Stomach (tissue), 9 donors: ENCODE measurements around the gene ASTN1. TPM values are rescaled to one million over a fixed set of nuclear protein-coding genes. Genes with fewer than 3 reads are reported as not detected.
A peak's percentile ranks its signal among the peaks of the same experiment; 100 is the strongest.

Source experiments
- DNase-seq, 2 donors: peaks; one replicate each; pipeline versions ENCODE4 v3.0.0 to v3.0.0-alpha.2; 2013 to 2019
- H3K27ac ChIP-seq, 5 donors: fragments of 200-600 bp in 4 of 5; sonication (generic) in 4 of 5; one replicate each; pipeline ENCODE4 v1.5.1; 2013 to 2019; ENCODE audit warnings: mild to moderate bottlenecking in 1 of 5, moderate library complexity in 1 of 5
- H3K27me3 ChIP-seq, 3 donors: fragments of 200-600 bp; sonication (generic); one replicate each; pipeline ENCODE4 v1.5.1; 2017 to 2019; ENCODE audit warnings: mixed run types in 1 of 3
- H3K36me3 ChIP-seq, 4 donors: fragments of 200-600 bp; sonication (generic); 1 replicate in 3 of 4; 2 replicates in 1 of 4; pipeline ENCODE4 v1.5.1; 2016 to 2019
- H3K4me1 ChIP-seq, 4 donors: fragments of 200-600 bp; sonication (generic); one replicate each; pipeline ENCODE4 v1.5.1; 2016 to 2019
- H3K4me3 ChIP-seq, 4 donors: fragments of 200-600 bp; sonication (generic) in 3 of 4; one replicate each; pipeline ENCODE4 v1.5.1; 2016 to 2019; ENCODE audit warnings: mild to moderate bottlenecking in 1 of 4
- H3K9me3 ChIP-seq, 4 donors: fragments of 200-600 bp; sonication (generic); one replicate each; pipeline ENCODE4 v1.5.1; 2016 to 2019
- EP300 ChIP-seq: sonication (generic); formaldehyde crosslinking; IDR thresholded peaks from one replicate; pipeline ENCODE4 v1.6.1; 2017; ENCODE audit warnings: antibody characterized with exemption
- POLR2A ChIP-seq, 4 donors: fragments of 450-650 bp; IDR thresholded peaks; one replicate each; pipeline ENCODE4 v1.6.1; 2016; ENCODE audit warnings: antibody characterized with exemption in 4 of 4, control low read depth in 2 of 4, mild to moderate bottlenecking in 1 of 4, moderate library complexity in 1 of 4
- POLR2AphosphoS5 ChIP-seq, 3 donors: sonication (generic); formaldehyde crosslinking; IDR thresholded peaks; one replicate each; pipeline ENCODE4 v1.6.1; 2016; ENCODE audit warnings: antibody characterized with exemption in 3 of 3
- WGBS, 5 donors: extraction: QIAGEN DNeasy Blood & Tissue Kit in 3 of 5; methylation state at CpG; one replicate each; pipeline versions ENCODE4 v1.1.5 to v1.1.7; 2013 to 2018; 5-methylcytosine and 5-hydroxymethylcytosine counted together
- intact Hi-C: fragments of 100-400 bp; cut with DNase I; formaldehyde crosslinking; loops from one replicate; pipeline ENCODE4 v1.15.1; 2023; ENCODE audit warnings: low total_unique reads
- polyA plus RNA-seq, 3 donors: library from polyadenylated mRNA; stranded (reverse); fragments of 200-250 nt; gene quantifications; one replicate each; pipeline ENCODE4 v1.2.3, GENCODE V29; 2013
- total RNA-seq, 5 donors: library from RNA; depleted of rRNA; stranded (reverse); fragments of >200 nt; gene quantifications; one replicate each; pipeline versions ENCODE4 v1.1.0 to v1.2.3, GENCODE V29; 2014 to 2016
- TF ChIP-seq, protein P1 (sequence below), 7 experiments: fragments of 450-650 bp in 4 of 7; fragments of 200-600 bp in 3 of 7; sonication (generic) in 3 of 7; IDR thresholded peaks; one replicate each; pipeline ENCODE4 v1.5.1; 2016 to 2019; ENCODE audit warnings: antibody characterized with exemption in 7 of 7, control low read depth in 2 of 7, mild to moderate bottlenecking in 1 of 7
- donor health status: healthy with polysubstance abuse.
- donor health status: Bipolar disorder and iron deficiency.
- donor health status: healthy.

ASTN1 gene
- total and polyA plus RNA-seq, 8 donors = 0.13 to 2.4 (median 0.51) TPM; not detected in 4

DNA sequence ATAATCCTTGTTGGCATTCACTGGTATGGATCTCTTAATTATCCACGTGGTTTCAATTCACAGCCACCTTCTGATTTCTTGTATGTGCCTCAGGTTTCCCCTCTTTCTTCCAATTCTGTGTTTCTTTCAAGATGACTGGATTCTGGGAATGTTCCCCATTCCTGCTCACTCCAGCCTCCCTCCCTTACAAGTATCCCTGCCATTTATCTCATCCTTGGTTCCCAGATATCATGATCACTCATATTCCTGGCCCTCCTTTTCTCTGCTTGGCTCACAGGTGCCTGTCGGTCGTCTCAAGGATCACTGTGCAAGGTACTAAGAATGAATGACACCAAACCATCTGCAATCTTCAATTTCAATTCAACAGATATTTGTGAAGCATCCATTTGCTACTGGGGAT is 279.2 kb downstream of the ASTN1 start:
- Histone ChIP-seq H3K4me3 (no peak overlapping the region), H3K4me1 (no peaks in the 10 kb centered on the region), H3K9me3 (no peaks in the 10 kb centered on the region), H3K36me3 (no peaks in the 10 kb centered on the region), H3K27me3 (no peaks in the 10 kb centered on the region), H3K27ac (no peak overlapping the region)
- intact Hi-C loops = no loop called here
- TF ChIP-seq POLR2A (IDR thresholded peaks at IDR 0.05) (no peak), EP300 (no peak)
- no peak for DNase-seq
- 69 to 80% (median 73%) methylated on average over 3 of the region's 3 CpGs for WGBS, 5 donors

GRCh38 chr1:176884911-176885310 is 279.6 kb downstream of the ASTN1 start:
- Histone ChIP-seq H3K9me3 (no peaks in the 10 kb centered on the region), H3K36me3 (no peaks in the 10 kb centered on the region), H3K4me1 (no peaks in the 10 kb centered on the region), H3K27me3 (no peaks in the 10 kb centered on the region), H3K27ac (no peak overlapping the region), H3K4me3 (no peak overlapping the region)
- peak in 1 of 2 donors; percentile 19 for DNase-seq
- WGBS, 5 donors = 41 to 76% (median 53%) methylated on average over 1 of the region's 1 CpG
- TF ChIP-seq EP300 (no peak), POLR2A (IDR thresholded peaks at IDR 0.05) (no peak), POLR2AphosphoS5 (IDR thresholded peaks at IDR 0.05) (no peak)
- TF ChIP-seq, protein P1, sequence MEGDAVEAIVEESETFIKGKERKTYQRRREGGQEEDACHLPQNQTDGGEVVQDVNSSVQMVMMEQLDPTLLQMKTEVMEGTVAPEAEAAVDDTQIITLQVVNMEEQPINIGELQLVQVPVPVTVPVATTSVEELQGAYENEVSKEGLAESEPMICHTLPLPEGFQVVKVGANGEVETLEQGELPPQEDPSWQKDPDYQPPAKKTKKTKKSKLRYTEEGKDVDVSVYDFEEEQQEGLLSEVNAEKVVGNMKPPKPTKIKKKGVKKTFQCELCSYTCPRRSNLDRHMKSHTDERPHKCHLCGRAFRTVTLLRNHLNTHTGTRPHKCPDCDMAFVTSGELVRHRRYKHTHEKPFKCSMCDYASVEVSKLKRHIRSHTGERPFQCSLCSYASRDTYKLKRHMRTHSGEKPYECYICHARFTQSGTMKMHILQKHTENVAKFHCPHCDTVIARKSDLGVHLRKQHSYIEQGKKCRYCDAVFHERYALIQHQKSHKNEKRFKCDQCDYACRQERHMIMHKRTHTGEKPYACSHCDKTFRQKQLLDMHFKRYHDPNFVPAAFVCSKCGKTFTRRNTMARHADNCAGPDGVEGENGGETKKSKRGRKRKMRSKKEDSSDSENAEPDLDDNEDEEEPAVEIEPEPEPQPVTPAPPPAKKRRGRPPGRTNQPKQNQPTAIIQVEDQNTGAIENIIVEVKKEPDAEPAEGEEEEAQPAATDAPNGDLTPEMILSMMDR (IDR thresholded peaks at IDR 0.05) = no peak
- intact Hi-C loops = no loop called here

DNA sequence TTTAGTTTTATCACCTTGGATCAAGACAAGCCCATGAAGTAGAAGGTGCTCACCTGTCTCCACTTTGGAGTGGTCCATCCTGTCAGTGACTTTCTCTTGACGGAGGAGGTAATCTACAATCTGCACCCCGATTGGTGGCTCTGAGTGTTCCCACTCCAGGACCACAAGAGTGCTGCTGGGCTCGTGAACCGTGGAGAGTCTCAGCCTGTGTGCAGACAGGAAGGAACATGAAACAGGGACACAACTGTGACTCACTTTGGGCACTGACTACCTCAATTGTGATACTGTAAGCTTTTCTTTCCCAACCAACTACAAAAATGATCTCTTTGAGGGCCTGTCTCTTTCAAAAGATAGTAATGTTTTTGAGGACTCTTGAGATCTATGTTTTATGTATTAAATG is 280.2 kb downstream of the ASTN1 start:
- Histone ChIP-seq H3K27me3 (no peaks in the 10 kb centered on the region), H3K4me1 (no peaks in the 10 kb centered on the region), H3K27ac (no peak overlapping the region), H3K36me3 (no peaks in the 10 kb centered on the region), H3K4me3 (no peak overlapping the region), H3K9me3 (no peaks in the 10 kb centered on the region)
- TF ChIP-seq, protein P1 (IDR thresholded peaks at IDR 0.05) = no peak
- TF ChIP-seq EP300 (no peak), POLR2AphosphoS5 (IDR thresholded peaks at IDR 0.05) (no peak), POLR2A (IDR thresholded peaks at IDR 0.05) (no peak)
- intact Hi-C loops = no loop called here
- no peak for DNase-seq
- WGBS, 5 donors = 71 to 88% (median 81%) methylated on average over 4 of the region's 4 CpGs

DNA sequence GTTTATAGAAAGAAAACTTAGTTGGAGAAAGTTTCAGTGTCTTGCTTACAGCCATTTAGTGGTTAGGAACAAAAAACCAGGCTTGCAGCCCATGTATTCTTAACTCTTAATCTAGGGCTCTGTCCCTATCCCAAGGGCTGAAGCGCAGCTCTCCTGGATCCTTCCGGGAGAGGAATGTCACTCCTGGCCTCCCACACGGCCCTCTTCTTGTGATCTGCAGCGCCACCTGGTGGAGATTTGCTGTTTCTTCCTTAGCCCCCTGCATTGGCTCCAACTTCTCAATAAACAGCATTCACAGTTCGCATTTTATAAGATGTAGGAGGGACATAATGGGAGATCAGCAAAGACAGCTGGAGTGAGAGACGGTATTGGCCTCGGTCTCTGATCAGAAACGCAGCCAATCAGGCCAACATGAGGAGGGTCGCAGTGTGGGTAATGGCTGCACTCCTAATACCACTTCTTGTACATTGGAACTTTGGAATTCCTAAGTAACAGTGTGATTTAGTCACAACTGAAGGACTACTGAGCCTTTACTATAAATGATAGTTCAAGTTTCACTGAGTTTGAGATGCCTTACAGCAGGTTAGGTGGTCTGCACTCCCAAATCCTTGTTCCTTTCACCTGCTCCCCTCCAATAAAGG is 283.4 kb downstream of the ASTN1 start:
- 10 to 13% (median 12%) methylated on average over 9 of the region's 9 CpGs for WGBS, 5 donors
- H3K4me1 ChIP-seq = no peaks in the 10 kb centered on the region
- H3K27ac ChIP-seq = no peak overlapping the region
- no peak overlapping the region for H3K4me3 ChIP-seq
- H3K9me3 ChIP-seq = no peaks in the 10 kb centered on the region
- TF ChIP-seq POLR2A (IDR thresholded peaks at IDR 0.05) = no peak
- TF ChIP-seq, protein P1 (IDR thresholded peaks at IDR 0.05) = peak in 6 of 7 experiments; percentile 15 to 79 (median 70)
- no peaks in the 10 kb centered on the region for H3K27me3 ChIP-seq
- DNase-seq = peak; percentile 76 to 89
- H3K36me3 ChIP-seq = no peaks in the 10 kb centered on the region
- intact Hi-C loops = no loop called here
